VCaP (cell line): Measurements from ENCODE around the gene MMP14.
"Not testable (repeated sequence)": the region's sequence is repeated elsewhere in the genome, so short reads cannot be mapped to it uniquely, and the experiment has no call there.

Source experiments
- H3K27ac ChIP-seq: fragments of 450-650 bp; 2 replicates; pipeline ENCODE4 v1.5.1; 2017
- CTCF ChIP-seq: fragments of 450-650 bp; conservative IDR thresholded peaks from 2 replicates; pipeline ENCODE4 v1.5.1; 2017; ENCODE audit warnings: mild to moderate bottlenecking, moderate library complexity

The MMP14 gene

GRCh38 chr14:22836301-22837113, at the start of gene MMP14:
Gene MMP14 (plus strand): TSS chr14:22836585. CDS start chr14:22836818, 233 bp downstream.
- H3K27ac ChIP-seq: peak within 1 kb of the TSS; percentile 4; the same call in 1 of the 2 replicates
- no peak for TF ChIP-seq CTCF

- TF ChIP-seq CTCF: no peak
- no peak overlapping the region for H3K27ac ChIP-seq
Observed at GRCh38 chr14:22786685-22787084, 49.7 kb upstream of the MMP14 start.

GRCh38 chr14:22791301-22791700, 45.1 kb upstream of the MMP14 start:
- TF ChIP-seq CTCF: no peak

GRCh38 chr14:22792158-22792557, 44.2 kb upstream of the MMP14 start:
- no peak for TF ChIP-seq CTCF
- no peak overlapping the region for H3K27ac ChIP-seq

More at GRCh38 chr14:22791301-22791700, 45.1 kb upstream of the MMP14 start:
- no peak overlapping the region for H3K27ac ChIP-seq

- not testable (repeated sequence) for H3K27ac ChIP-seq
Observed at GRCh38 chr14:22793550-22793949, 42.8 kb upstream of the MMP14 start.

- H3K27ac ChIP-seq: no peak overlapping the region
- TF ChIP-seq CTCF: no peak
Observed at GRCh38 chr14:22793976-22794375, 42.4 kb upstream of the MMP14 start.

GRCh38 chr14:22794551-22794951, 41.8 kb upstream of the MMP14 start:
- TF ChIP-seq CTCF: no peak

GRCh38 chr14:22796087-22796707, 40.2 kb upstream of the MMP14 start:
- H3K27ac ChIP-seq: no peak overlapping the region
- TF ChIP-seq CTCF: no peak

More at GRCh38 chr14:22794551-22794951, 41.8 kb upstream of the MMP14 start:
- H3K27ac ChIP-seq: no peak overlapping the region
